HL-60 (cell line): ENCODE measurements around the gene SLC38A6.

ENCODE experiments used
- DNase-seq, 2 experiments: peaks; one replicate each; pipeline ENCODE4 v3.0.0-alpha.2; 2010 to 2020; ENCODE audit warnings: low read depth in 1 of 2, low spot score in 1 of 2
- H3K27ac ChIP-seq: fragments of 250-450 bp; sonication (Bioruptor Pico); replicated peaks from 2 replicates; pipeline ENCODE4 v1.5.1; 2020; ENCODE audit warnings: mild to moderate bottlenecking, moderate library complexity
- H3K27me3 ChIP-seq: fragments of 250-450 bp; sonication (Bioruptor Pico); 2 replicates; pipeline ENCODE4 v1.5.1; 2021; ENCODE audit warnings: mild to moderate bottlenecking, moderate library complexity; ENCODE audit not compliant: insufficient read depth, poor library complexity, severe bottlenecking
- H3K4me3 ChIP-seq: replicated peaks from 2 replicates; pipeline ENCODE4 v1.5.1; 2011; ENCODE audit warnings: mild to moderate bottlenecking, control low read depth, low read length; ENCODE audit not compliant: insufficient read depth
- GABPA ChIP-seq: IDR thresholded peaks from 2 replicates; pipeline ENCODE4 v1.6.1; 2012; ENCODE audit warnings: low read depth
- POLR2AphosphoS5 ChIP-seq: IDR thresholded peaks from 2 replicates; pipeline ENCODE4 v1.6.1; 2012; ENCODE audit warnings: low read depth
- REST ChIP-seq: IDR thresholded peaks from 2 replicates; pipeline ENCODE4 v1.6.1; 2012; ENCODE audit warnings: low read depth; ENCODE audit not compliant: insufficient replicate concordance
- SPI1 ChIP-seq: IDR thresholded peaks from 2 replicates; pipeline ENCODE4 v1.6.1; 2012; ENCODE audit warnings: low read depth, mild to moderate bottlenecking, borderline replicate concordance
- TF ChIP-seq, protein P1 (sequence below): IDR thresholded peaks from one replicate; pipeline ENCODE4 v1.5.1; 2011; ENCODE audit warnings: low read length, control low read depth, inconsistent platforms; ENCODE audit not compliant: insufficient read depth

Gene SLC38A6

DNA sequence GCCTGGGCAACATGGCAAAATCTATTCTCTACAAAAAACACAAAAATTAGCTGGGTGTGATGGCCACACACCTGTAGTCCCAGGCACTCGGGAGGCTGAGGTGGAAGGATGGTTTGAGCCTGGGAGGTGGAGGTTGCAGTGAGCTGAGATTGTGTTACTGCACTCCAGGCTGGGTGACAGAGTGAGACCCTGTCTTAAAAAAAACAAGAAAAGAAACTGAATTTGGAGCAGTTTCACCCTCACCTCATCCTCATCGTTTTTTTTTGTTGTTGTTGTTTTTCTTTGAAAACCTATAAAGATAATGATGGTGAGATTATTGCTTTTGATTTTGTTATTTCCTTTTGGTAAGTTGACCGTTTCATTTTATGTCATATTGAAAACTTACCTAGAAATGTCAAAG is 60.7 kb downstream of the SLC38A6 start:
- no peak for DNase-seq

GRCh38 chr14:61042220-61042619 is 61.2 kb downstream of the SLC38A6 start:
- no peak overlapping the region for H3K4me3 ChIP-seq
- DNase-seq: no peak
- TF ChIP-seq, protein P1, sequence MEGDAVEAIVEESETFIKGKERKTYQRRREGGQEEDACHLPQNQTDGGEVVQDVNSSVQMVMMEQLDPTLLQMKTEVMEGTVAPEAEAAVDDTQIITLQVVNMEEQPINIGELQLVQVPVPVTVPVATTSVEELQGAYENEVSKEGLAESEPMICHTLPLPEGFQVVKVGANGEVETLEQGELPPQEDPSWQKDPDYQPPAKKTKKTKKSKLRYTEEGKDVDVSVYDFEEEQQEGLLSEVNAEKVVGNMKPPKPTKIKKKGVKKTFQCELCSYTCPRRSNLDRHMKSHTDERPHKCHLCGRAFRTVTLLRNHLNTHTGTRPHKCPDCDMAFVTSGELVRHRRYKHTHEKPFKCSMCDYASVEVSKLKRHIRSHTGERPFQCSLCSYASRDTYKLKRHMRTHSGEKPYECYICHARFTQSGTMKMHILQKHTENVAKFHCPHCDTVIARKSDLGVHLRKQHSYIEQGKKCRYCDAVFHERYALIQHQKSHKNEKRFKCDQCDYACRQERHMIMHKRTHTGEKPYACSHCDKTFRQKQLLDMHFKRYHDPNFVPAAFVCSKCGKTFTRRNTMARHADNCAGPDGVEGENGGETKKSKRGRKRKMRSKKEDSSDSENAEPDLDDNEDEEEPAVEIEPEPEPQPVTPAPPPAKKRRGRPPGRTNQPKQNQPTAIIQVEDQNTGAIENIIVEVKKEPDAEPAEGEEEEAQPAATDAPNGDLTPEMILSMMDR: no peak
- TF ChIP-seq POLR2AphosphoS5 (no peak), SPI1 (no peak), REST (no peak), GABPA (no peak)
- H3K27me3 ChIP-seq: no peaks in the 10 kb centered on the region
- H3K27ac ChIP-seq: no peak overlapping the region

More for the DNA sequence above, 60.7 kb downstream of the SLC38A6 start:
- TF ChIP-seq GABPA (no peak), REST (no peak), SPI1 (no peak), POLR2AphosphoS5 (no peak)
- TF ChIP-seq, protein P1: no peak
- Histone ChIP-seq H3K27ac (no peak overlapping the region), H3K4me3 (no peak overlapping the region), H3K27me3 (no peaks in the 10 kb centered on the region)

- TF ChIP-seq SPI1: no peak
- no peak for TF ChIP-seq REST
- TF ChIP-seq, protein P1: no peak
- TF ChIP-seq POLR2AphosphoS5: no peak
- TF ChIP-seq GABPA: no peak
- DNase-seq: no peak
- no peak overlapping the region for H3K27ac ChIP-seq
- no peaks in the 10 kb centered on the region for H3K27me3 ChIP-seq
- no peak overlapping the region for H3K4me3 ChIP-seq
Observed at GRCh38 chr14:61043506-61043905, 62.5 kb downstream of the SLC38A6 start.
